Measurements from ENCODE around the gene RDH12.
A peak's percentile ranks its signal among the peaks of the same experiment; 100 is the strongest.

RDH12 gene

GRCh38 chr14:67756496-67756895, 54.8 kb downstream of the RDH12 start:
- DNase-seq = no peak

DNA sequence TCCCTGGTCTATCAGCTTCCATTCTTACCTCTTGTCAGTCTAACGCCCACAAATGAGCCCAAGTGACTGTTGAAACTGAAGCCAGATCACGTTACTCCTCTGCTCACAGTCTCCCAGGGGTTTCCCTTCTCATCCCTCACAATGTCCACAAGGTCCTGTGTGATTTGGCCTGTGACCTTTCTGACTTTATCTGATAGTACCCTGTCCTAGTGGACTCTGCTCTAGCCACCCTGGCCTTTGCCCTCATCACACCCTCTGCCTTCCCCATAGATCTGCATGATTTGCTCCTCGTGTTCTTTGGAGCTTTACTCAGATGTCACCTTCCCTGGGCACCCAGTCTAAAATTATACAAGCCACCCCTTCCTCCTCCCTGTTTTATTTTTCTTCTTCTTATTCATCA, 55.5 kb downstream of the RDH12 start:
- no peak for DNase-seq

GRCh38 chr14:67759916-67760315, 58.2 kb downstream of the RDH12 start:
- DNase-seq = no peak

- DNase-seq = no peak
Observed at GRCh38 chr14:67762051-67762450, 60.4 kb downstream of the RDH12 start.

DNA sequence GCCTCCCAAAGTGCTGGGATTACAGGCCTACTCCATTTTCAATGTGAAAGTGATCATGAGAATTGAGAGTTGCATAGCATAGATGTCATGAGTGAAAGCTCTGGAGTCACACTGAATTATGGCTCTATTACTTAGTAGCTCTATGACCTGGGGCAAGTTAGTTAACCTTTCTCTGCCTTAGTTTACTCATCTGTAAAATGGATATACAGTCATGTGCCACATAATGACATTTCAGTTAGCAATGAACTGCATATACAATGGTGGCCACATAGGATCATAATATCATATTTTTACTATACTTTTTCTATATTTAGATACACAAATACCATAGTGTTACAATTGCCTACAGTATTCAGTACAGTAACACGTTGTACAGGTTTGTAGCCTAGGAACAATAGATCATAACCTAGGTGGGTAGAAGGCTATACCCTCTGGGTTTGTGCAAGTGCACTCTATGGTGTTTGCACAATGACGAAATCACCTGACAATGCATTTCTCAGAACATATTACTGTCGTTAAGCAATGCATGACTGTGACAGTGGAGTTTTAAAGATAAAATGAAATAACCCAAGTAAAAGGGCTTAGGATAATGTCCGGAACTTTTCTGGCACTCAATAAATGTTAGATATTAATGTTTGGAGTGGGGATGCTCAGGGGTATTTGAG, 61.6 kb downstream of the RDH12 start:
- peak; percentile 19 for DNase-seq

GRCh38 chr14:67764496-67764895, 62.8 kb downstream of the RDH12 start:
- DNase-seq = no peak

DNA sequence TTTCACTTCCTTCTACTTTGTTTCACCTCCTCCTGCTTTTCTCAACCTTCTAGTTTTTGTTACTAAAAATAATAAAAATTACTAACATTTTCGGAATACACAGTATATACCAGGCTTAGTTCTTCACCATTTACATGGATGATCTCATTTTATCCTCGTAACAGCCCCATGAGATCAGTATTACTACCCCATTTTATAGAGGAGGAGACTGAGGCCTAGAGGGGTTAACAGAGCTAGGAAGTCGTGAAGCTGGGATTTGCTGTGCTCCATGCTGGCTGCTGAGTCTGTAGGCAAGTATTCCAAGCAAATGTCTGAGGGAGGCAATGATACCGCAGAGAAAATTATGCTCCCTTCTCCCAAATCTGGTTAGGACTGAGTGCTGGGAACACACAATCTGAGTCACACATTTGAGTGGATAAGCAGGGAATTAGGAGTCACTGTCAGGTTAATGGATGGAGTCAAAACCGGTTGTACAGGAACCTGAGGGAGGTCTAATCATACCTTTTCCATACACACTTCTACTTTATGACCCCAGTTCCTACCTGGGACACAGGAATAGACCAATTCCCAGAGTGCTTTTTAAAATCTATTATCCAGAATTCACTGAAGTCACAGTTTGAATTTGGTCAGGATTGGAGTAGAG, 63.6 kb downstream of the RDH12 start:
- no peak for DNase-seq

DNA sequence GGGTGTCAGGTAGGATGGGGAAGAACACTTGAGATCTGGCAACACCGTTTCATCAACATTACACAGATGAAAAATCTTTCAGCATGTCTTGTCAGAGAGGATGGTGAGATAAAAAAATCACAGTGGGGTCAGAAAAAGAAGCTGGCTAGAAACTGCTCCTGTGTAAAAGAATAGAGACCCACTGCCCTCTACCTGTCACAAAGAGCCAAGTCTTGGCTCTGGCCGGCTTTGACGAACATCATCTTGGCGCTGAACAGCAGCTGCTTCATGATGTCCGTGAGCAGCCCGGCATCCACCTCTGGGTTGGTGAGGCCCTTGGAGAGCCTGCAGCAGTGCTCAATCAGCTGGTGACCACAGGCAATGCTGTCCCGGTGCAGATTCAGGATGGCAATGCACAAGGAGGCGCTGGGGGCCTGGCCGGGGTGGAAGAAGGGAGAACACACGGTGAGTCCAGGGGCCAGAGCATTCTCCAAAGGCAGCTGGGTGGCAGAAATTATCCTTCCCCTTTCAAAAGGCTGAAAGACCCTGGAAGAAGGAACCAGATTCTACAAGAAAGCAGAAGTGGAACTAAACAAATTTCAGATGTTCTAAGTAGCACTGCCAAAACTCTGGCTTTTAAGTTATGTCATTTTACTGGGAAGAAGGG, 64.5 kb downstream of the RDH12 start:
- peak; percentile 31 for DNase-seq

DNA sequence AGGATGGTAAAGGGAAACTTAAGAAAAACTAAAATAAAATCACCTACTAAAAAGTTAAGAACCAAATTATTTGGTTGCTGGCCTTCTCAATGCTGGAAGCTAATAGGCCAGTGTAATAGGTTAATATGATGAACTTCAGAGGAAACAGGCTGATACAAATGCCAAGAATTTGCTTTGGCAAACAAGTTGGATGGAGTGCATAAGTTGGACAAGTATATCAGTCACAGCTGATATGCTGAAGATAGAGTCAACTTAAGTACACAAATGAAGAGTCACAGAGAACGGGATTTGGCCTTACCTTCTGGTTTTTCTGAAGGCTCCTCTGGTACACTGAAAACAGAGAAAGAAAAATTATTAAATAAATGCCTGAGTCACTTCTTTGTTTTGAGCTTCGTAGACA, 66.5 kb downstream of the RDH12 start:
- no peak for DNase-seq

- DNase-seq = no peak
Observed at GRCh38 chr14:67773844-67774377, 72.2 kb downstream of the RDH12 start.

- no peak for DNase-seq
Observed at GRCh38 chr14:67776653-67777322, 75.1 kb downstream of the RDH12 start.

GRCh38 chr14:67778792-67779191, 77.1 kb downstream of the RDH12 start:
- DNase-seq = peak; percentile 6

GRCh38 chr14:67782090-67782489, 80.4 kb downstream of the RDH12 start:
- no peak for DNase-seq
